ENCODE data around the gene SAMM50.

GRCh38 chr22:44014241-44014640, 59.0 kb downstream of the SAMM50 start:
- no peak for TF ChIP-seq CTCF (IDR thresholded peaks at IDR 0.05)
- no peak for TF ChIP-seq ZFX (IDR thresholded peaks at IDR 0.05; ENCODE audit: borderline replicate concordance)

Data from 22Rv1 (cell line).